Body of pancreas (tissue), 4 donors: ENCODE data around the gene MARCHF3.

Source experiments
- POLR2A ChIP-seq, 3 donors: fragments of 450-650 bp; IDR thresholded peaks; one replicate each; pipeline ENCODE4 v1.6.1; 2016; ENCODE audit warnings: antibody characterized with exemption in 3 of 3, mild to moderate bottlenecking in 2 of 3
- TF ChIP-seq, protein P1 (sequence below), 7 experiments: fragments of 450-650 bp in 4 of 7; fragments of 200-600 bp in 3 of 7; sonication (generic) in 3 of 7; IDR thresholded peaks; one replicate each; pipeline ENCODE4 v1.5.1; 2016 to 2019; ENCODE audit warnings: antibody characterized with exemption in 7 of 7

DNA sequence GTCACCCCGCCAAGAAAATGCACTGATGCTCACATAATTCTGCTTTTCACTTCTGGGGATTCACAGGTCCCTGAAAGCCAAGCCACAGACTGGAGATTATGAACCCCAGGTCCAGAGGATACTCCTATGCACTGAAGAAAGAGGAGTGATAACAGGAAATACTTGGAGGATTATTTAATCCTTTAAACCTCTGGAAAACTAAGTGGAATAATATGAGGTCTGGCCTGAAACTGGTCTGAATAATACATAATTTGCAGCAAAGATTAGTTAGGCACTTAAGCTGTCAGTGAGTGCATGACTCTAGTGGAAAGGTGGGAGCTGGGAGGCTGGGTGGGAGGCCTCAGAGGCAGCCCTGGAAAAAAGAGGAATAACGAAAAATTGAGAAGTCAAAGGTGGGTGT, 45.7 kb downstream of the MARCHF3 start:
- TF ChIP-seq, protein P1, sequence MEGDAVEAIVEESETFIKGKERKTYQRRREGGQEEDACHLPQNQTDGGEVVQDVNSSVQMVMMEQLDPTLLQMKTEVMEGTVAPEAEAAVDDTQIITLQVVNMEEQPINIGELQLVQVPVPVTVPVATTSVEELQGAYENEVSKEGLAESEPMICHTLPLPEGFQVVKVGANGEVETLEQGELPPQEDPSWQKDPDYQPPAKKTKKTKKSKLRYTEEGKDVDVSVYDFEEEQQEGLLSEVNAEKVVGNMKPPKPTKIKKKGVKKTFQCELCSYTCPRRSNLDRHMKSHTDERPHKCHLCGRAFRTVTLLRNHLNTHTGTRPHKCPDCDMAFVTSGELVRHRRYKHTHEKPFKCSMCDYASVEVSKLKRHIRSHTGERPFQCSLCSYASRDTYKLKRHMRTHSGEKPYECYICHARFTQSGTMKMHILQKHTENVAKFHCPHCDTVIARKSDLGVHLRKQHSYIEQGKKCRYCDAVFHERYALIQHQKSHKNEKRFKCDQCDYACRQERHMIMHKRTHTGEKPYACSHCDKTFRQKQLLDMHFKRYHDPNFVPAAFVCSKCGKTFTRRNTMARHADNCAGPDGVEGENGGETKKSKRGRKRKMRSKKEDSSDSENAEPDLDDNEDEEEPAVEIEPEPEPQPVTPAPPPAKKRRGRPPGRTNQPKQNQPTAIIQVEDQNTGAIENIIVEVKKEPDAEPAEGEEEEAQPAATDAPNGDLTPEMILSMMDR (IDR thresholded peaks at IDR 0.05): no peak
- TF ChIP-seq POLR2A (IDR thresholded peaks at IDR 0.05): no peak
